KOPT-K1 (cell line): ENCODE results near the gene DCHS1.

Source experiments
- H3K27ac ChIP-seq: fragments of 200-600 bp; sonication (generic); 2 replicates; pipeline ENCODE4 v1.5.1; 2016; ENCODE audit warnings: antibody characterized with exemption, mild to moderate bottlenecking, low read depth, low read length; ENCODE audit not compliant: poor library complexity, severe bottlenecking
- H3K36me3 ChIP-seq: fragments of 200-600 bp; sonication (generic); 2 replicates; pipeline ENCODE4 v1.5.1; 2017; ENCODE audit warnings: antibody characterized with exemption, mild to moderate bottlenecking, low read length, moderate library complexity; ENCODE audit not compliant: insufficient read depth
- H3K9me3 ChIP-seq: fragments of 200-600 bp; sonication (generic); 2 replicates; pipeline ENCODE4 v1.5.1; 2017; ENCODE audit warnings: antibody characterized with exemption, low read length, mild to moderate bottlenecking; ENCODE audit not compliant: insufficient read depth, poor library complexity, severe bottlenecking

DCHS1 gene

GRCh38 chr11:6657346-6657745, 1.7 kb upstream of the DCHS1 start:
- Histone ChIP-seq H3K9me3 (no peaks in the 10 kb centered on the region), H3K27ac (no peak overlapping the region), H3K36me3 (no peaks in the 10 kb centered on the region)

DNA sequence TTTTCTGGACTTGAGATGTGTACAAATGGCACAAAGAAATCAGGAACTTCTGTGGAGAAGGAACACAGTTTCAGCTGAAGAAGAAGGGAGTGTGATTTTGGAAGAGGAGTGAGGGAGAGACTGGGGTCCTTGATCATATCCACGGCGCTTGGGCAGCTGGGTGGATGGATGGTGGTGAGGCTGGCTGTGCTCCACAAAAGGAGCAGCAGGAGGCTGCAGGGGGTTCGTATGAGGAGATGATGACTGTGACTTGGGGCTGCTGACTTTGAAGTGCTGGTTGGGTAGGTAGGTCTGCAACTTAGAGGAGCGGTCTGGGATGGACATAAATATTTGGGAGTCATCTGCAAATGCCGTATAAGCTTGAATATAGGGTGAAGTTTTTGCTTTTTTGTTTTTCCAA, 1.3 kb upstream of the DCHS1 start:
- Histone ChIP-seq H3K9me3 (no peaks in the 10 kb centered on the region), H3K36me3 (no peaks in the 10 kb centered on the region), H3K27ac (no peak overlapping the region)

- Histone ChIP-seq H3K27ac (no peak overlapping the region), H3K9me3 (no peaks in the 10 kb centered on the region), H3K36me3 (no peaks in the 10 kb centered on the region)
These were observed 941 bp upstream of the DCHS1 start for GRCh38 chr11:6656584-6656915.

DNA sequence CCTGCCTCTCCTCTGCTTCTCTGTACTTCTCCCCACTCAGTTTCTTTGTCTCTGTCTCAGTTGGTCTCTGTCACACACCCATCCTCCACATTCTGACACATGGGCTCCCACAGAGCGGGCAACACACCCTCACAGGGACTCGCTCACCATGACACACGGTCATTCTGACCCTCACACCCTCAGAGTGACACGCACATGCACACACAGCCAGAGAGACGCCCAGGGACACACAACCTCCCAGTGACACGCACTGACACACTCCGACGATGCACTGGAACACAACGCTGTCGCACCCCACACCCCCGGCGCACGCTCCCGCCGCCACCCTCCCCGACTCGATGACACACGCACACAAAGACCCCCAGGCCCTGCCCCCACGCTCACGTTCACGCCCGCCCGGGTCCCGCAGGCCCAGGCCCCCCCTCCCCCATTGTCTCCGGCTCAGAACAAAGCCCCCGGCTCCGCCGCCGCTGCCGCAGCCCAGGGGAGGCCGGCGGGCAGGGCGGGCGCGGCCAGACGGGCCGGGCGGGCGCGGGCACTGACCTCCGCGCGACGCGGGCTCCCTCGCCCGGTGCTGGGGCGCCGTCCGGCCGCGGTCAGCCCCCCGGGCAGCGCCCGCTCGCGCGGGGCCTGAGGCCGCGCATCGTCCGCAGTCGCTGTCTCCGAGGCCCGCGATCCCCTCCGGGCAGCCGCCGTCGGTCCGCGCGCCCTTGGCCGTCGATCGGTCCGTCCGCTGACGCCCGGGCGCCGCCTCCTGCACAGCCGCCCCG, 404 bp downstream of the DCHS1 start:
- Histone ChIP-seq H3K9me3 (no peaks in the 10 kb centered on the region), H3K27ac (no peak overlapping the region), H3K36me3 (no peaks in the 10 kb centered on the region)

GRCh38 chr11:6654281-6655019, 1.2 kb downstream of the DCHS1 start:
- Histone ChIP-seq H3K9me3 (no peaks in the 10 kb centered on the region), H3K27ac (no peak overlapping the region), H3K36me3 (no peaks in the 10 kb centered on the region)

DNA sequence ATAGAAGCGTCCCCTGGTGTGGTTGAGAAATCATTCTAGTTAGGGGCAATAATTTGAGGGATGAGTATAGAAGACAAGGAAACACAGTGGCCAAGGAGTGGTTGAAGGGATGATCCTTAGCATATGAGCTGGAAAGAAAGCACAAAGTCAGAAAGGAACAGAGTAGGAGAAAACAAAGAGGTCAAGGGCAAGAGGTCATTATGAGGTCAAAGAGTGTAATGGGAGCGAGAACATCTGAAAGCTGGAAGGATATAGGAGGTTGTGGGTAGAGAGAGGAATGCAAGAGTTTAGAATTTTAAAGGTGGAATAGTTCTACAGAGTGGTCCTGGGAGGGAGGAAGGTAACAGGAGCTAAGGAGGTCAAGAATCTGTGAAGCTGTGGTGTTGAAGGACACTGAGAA, 2.0 kb downstream of the DCHS1 start:
- Histone ChIP-seq H3K36me3 (no peaks in the 10 kb centered on the region), H3K9me3 (no peaks in the 10 kb centered on the region), H3K27ac (no peak overlapping the region)

GRCh38 chr11:6653097-6653496, 2.5 kb downstream of the DCHS1 start:
- Histone ChIP-seq H3K9me3 (no peaks in the 10 kb centered on the region), H3K36me3 (no peaks in the 10 kb centered on the region), H3K27ac (no peak overlapping the region)

DNA sequence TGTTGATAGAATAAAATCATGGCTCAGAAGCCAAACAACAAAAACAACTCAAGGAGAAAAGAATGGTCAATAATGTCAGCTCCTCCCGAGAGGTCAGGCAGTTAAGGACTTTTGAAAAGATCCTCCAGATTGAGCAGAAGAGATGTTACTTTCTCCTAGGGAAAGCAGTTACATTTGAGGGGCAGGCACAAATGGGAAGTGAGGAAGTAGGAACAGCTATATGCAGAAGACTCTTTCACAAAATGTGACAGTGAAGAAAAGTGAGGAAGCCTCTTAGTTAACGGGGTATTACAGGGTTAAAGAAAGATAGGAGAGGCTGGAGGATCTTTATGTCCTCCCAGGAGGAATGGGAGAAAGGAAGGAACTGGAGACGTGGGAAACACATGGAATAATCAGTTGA, 3.4 kb downstream of the DCHS1 start:
- Histone ChIP-seq H3K36me3 (no peaks in the 10 kb centered on the region), H3K27ac (no peak overlapping the region), H3K9me3 (no peaks in the 10 kb centered on the region)

GRCh38 chr11:6650980-6651379, 4.6 kb downstream of the DCHS1 start:
- Histone ChIP-seq H3K36me3 (no peaks in the 10 kb centered on the region), H3K9me3 (no peaks in the 10 kb centered on the region), H3K27ac (no peak overlapping the region)

DNA sequence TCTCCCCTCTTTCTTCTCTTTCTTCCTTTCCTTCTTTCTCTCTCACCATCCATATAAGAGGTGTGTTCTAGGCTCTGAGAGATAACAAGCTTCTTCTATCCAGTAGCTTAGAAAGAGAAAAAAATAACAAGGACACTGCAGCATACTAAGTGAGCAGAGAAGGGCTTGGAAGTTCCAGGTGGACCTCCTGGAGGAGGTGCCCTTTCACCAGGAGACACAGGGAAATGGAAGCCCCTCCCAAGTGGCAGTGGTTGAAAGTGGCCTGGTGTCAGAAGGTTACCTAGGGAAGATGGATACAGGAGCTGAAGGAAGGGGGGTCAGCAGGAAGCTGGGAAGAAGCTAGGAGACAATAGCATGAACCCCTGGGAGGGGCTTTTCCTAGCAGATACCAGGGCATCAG, 5.5 kb downstream of the DCHS1 start:
- H3K9me3 ChIP-seq: no peaks in the 10 kb centered on the region

GRCh38 chr11:6648501-6648900, 7.1 kb downstream of the DCHS1 start:
- no peaks in the 10 kb centered on the region for H3K36me3 ChIP-seq
- no peaks in the 10 kb centered on the region for H3K9me3 ChIP-seq
- no peak overlapping the region for H3K27ac ChIP-seq

More for the DNA sequence above, 5.5 kb downstream of the DCHS1 start:
- Histone ChIP-seq H3K27ac (no peak overlapping the region), H3K36me3 (no peaks in the 10 kb centered on the region)

- Histone ChIP-seq H3K36me3 (no peaks in the 10 kb centered on the region), H3K27ac (peak overlapping the region; percentile 69), H3K9me3 (no peaks in the 10 kb centered on the region)
These were observed 7.8 kb downstream of the DCHS1 start for GRCh38 chr11:6647836-6648235.

- Histone ChIP-seq H3K27ac (peak overlapping the region; percentile 69), H3K9me3 (no peaks in the 10 kb centered on the region), H3K36me3 (no peaks in the 10 kb centered on the region)
These were observed 8.5 kb downstream of the DCHS1 start for GRCh38 chr11:6646918-6647679.

DNA sequence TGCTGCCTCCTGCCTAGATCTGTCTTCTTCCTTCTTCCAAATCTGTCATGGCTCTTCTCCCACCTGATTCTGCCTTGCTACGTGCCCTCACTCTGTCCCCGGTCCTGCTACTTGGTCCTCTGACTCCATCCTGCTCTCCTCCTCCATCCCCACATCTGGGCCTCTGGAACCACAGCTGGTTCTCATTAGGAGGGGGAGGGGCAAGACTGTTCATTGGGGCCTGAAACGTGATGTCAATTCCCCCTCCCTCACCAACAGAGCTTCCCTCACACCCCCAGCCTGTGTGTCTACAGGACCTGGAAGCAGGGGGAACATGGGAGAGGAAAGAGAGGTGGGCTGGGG, 9.1 kb downstream of the DCHS1 start:
- H3K27ac ChIP-seq: peak overlapping the region; percentile 69
- H3K36me3 ChIP-seq: no peaks in the 10 kb centered on the region

DNA sequence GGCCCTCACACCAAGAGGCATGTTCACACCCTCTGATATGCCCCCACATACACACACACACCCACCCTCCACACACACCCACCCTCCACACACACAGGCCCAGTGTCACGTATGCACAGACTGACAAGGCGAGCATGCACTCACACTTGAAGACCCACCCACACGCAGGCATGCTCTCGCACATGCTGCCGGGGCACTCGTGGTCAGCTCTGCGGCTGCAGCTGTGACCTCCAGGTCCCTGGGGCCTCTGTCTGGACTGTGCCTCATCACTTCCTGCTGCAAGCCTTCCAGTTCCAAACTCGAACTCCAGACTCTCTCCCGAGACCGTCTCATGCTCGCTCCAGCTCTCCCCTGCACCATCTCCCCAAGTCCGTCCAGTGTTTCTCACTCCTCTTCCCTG, 9.5 kb downstream of the DCHS1 start:
- no peaks in the 10 kb centered on the region for H3K9me3 ChIP-seq
- H3K27ac ChIP-seq: peak overlapping the region; percentile 69
- H3K36me3 ChIP-seq: no peaks in the 10 kb centered on the region

More for the DNA sequence above, 9.1 kb downstream of the DCHS1 start:
- H3K9me3 ChIP-seq: no peaks in the 10 kb centered on the region
